Progenitor cell of endocrine pancreas (in vitro differentiated cells): ENCODE results near the gene PMPCA. TPM values are rescaled to one million over a fixed set of nuclear protein-coding genes. Genes with fewer than 3 reads are reported as not detected.

ENCODE experiments used
- DNase-seq: peaks from one replicate; pipeline ENCODE4 v3.0.0; 2021; ENCODE audit warnings: low spot score; ENCODE audit not compliant: unreplicated experiment
- H3K27ac Mint-ChIP-seq: 2 replicates; pipeline ENCODE4 v1.8.0; 2021; ENCODE audit warnings: mild to moderate bottlenecking, moderate library complexity, mixed read lengths
- H3K27me3 Mint-ChIP-seq: 2 replicates; pipeline ENCODE4 v1.8.0; 2021; ENCODE audit warnings: mixed read lengths
- H3K36me3 Mint-ChIP-seq: 2 replicates; pipeline ENCODE4 v1.8.0; 2022; ENCODE audit warnings: mixed read lengths; ENCODE audit not compliant: insufficient read depth
- H3K4me1 Mint-ChIP-seq: 2 replicates; pipeline ENCODE4 v1.8.0; 2021; ENCODE audit warnings: low read depth, mixed read lengths
- H3K4me3 Mint-ChIP-seq: 2 replicates; pipeline ENCODE4 v1.8.0; 2021; ENCODE audit warnings: low read depth, mild to moderate bottlenecking, moderate library complexity, mixed read lengths
- H3K9me3 Mint-ChIP-seq: 2 replicates; pipeline ENCODE4 v1.8.0; 2021; ENCODE audit warnings: low read depth, mixed read lengths
- total RNA-seq: library from RNA; stranded (reverse); gene quantifications from 2 replicates; pipeline ENCODE4 v1.2.1, GENCODE V29; 2021
- TF ChIP-seq, protein P1 (sequence below): fragments of 200-600 bp; sonication (generic); IDR thresholded peaks from one replicate; pipeline ENCODE4 v1.5.0; 2021; ENCODE audit warnings: antibody characterized with exemption, mild to moderate bottlenecking; ENCODE audit not compliant: unreplicated experiment

The PMPCA gene
- total RNA-seq, 1 donor from 2014 or later, result 68.3 TPM

DNA sequence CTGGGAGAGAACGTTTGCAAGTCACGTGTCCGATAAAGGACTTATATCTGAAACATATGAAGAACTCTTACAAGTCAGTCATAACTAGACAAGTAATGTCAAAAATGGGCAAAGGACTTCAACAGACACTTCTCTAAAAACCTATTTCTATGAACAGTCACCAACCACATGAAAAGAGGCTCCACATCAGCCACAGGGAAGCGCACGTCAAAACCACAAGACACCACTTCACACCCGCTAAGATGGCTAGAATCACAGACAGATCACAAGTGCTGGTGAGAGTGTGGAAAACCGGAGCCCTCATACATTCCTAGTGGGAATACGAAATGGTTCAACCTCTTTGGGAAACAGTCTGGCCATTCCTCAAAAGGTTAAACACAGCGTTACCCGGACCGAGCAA is 25.4 kb upstream of the PMPCA start:
- DNase-seq, result no peak
- H3K27me3 Mint-ChIP-seq, result no peaks in the 10 kb centered on the region
- H3K27ac Mint-ChIP-seq, result no peak overlapping the region
- no peaks in the 10 kb centered on the region for H3K9me3 Mint-ChIP-seq
- TF ChIP-seq, protein P1, sequence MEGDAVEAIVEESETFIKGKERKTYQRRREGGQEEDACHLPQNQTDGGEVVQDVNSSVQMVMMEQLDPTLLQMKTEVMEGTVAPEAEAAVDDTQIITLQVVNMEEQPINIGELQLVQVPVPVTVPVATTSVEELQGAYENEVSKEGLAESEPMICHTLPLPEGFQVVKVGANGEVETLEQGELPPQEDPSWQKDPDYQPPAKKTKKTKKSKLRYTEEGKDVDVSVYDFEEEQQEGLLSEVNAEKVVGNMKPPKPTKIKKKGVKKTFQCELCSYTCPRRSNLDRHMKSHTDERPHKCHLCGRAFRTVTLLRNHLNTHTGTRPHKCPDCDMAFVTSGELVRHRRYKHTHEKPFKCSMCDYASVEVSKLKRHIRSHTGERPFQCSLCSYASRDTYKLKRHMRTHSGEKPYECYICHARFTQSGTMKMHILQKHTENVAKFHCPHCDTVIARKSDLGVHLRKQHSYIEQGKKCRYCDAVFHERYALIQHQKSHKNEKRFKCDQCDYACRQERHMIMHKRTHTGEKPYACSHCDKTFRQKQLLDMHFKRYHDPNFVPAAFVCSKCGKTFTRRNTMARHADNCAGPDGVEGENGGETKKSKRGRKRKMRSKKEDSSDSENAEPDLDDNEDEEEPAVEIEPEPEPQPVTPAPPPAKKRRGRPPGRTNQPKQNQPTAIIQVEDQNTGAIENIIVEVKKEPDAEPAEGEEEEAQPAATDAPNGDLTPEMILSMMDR, result no peak
- H3K4me1 Mint-ChIP-seq, result no peaks in the 10 kb centered on the region
- H3K4me3 Mint-ChIP-seq, result no peak overlapping the region
- peaks cover 18% of the 10 kb centered on the region for H3K36me3 Mint-ChIP-seq

DNA sequence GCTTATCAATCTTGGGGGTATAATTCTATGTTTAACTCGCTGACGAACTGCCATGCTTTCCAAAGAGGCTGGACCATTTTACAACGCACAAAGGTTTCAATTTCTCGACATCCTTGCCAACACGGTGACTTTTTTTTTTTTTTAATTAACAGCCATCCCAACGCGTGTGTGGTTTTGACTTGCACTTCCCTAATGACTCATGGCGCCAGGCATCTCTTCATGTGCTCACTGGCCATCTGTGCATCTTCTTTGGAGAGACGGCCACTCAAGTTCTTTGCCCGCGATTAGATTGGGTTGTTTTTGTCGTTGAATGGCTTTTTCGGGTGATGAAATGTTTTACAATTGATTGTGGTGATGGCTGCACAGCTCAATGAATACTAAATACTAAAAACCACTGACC is 24.4 kb upstream of the PMPCA start:
- Mint-ChIP-seq H3K9me3 (no peaks in the 10 kb centered on the region), H3K4me1 (no peaks in the 10 kb centered on the region), H3K27ac (no peak overlapping the region), H3K36me3 (peaks cover 18% of the 10 kb centered on the region), H3K27me3 (no peaks in the 10 kb centered on the region), H3K4me3 (no peak overlapping the region)
- DNase-seq, result no peak
- TF ChIP-seq, protein P1, result no peak

DNA sequence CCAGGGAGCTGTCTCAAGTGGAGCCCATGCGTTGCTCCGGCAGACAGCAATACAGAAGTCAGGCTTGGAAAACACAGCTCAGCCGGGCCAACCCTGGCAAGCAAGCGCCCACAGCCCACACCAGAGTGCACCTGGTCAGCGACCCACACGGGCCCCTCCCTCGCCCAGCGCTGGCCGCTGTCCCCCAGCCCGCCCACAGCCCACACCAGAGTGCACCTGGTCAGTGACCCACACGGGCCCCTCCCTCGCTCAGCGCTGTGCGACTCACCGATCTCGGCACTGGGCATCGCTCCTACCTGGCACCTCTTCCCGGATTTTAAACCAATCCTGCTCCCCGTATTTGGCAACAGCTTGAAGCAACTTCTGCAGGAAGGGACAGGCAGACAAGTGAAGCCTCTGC is 23.2 kb upstream of the PMPCA start:
- Mint-ChIP-seq H3K36me3 (peaks cover 22% of the 10 kb centered on the region), H3K27me3 (no peaks in the 10 kb centered on the region), H3K4me3 (no peak overlapping the region), H3K27ac (no peak overlapping the region), H3K9me3 (no peaks in the 10 kb centered on the region), H3K4me1 (no peaks in the 10 kb centered on the region)
- no peak for DNase-seq
- TF ChIP-seq, protein P1, result no peak

DNA sequence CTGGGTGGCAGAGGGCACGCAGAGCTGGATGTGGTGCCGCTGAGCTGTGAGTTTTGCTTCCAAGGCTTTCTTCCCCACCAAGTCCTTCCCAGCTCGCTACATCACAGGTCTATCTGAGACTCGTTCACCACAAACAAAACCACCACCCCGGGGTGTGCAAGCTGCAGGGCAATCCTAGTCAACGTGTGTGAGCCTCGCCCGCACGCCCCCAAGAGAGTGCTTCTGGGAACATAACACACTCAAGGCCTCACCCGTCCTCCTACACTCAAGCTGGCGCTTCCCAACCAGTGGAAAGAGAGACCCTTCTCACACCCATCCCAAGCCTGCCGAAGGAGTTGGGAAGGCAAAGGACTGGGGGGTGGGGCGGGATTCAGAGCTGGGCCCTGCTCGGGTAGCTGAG is 21.1 kb upstream of the PMPCA start:
- TF ChIP-seq, protein P1, result no peak
- Mint-ChIP-seq H3K4me1 (no peaks in the 10 kb centered on the region), H3K4me3 (no peak overlapping the region), H3K27me3 (no peaks in the 10 kb centered on the region), H3K36me3 (peaks cover 22% of the 10 kb centered on the region), H3K27ac (no peak overlapping the region), H3K9me3 (no peaks in the 10 kb centered on the region)
- DNase-seq, result no peak

DNA sequence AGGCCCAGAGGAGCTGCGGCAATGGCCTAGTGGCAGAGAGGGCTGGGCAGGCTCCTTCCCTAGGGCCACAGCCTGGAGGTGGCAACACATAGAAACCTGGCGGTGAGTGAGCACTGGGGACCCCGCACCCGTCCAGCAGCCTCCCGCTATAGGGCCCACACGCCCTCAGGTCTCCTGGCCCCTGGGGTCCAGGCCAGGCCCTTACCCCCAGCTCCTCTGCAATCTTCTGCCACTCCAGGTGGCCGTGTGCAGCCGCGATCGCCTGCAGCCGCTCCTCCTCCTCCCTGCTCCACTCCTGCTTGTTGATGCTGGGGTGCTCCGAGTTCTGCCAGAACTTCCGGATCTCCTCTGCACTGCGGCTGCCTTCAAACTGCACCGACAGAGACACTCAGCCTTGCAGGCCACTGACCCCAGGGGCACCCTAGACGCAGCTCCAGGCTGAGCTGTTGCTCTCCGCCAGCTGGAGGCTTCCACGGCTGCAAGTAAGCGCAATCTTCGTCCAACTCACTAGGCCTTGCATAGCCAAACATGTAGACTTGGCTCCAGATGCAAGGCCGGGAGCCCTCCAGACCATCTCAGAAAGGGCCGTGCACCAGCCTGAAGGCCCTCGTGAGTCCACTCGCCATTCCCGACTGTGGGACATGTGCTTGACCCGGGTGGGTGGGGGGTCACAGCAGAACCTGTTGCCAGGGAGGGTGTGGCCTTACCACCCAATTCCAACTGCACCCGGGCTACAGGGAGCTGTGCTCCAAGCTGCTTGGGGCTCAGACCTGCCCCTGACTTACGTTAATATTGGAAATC is 18.5 kb upstream of the PMPCA start:
- no peak for DNase-seq
- Mint-ChIP-seq H3K36me3 (peaks cover 14% of the 10 kb centered on the region), H3K4me3 (no peak overlapping the region), H3K9me3 (no peaks in the 10 kb centered on the region), H3K27me3 (no peaks in the 10 kb centered on the region), H3K4me1 (no peaks in the 10 kb centered on the region), H3K27ac (no peak overlapping the region)
- TF ChIP-seq, protein P1, result no peak
